Prostate gland (tissue), 2 donors: Measurements from ENCODE around the gene SLC43A2.

Experiments
- CTCF ChIP-seq, 4 experiments: fragments of 200-600 bp in 2 of 4; fragments of 450-650 bp in 2 of 4; sonication (generic) in 2 of 4; IDR thresholded peaks; 1 replicate in 3 of 4; 2 replicates in 1 of 4; pipeline ENCODE4 v1.5.1; 2016 to 2019; ENCODE audit warnings: antibody characterized with exemption in 4 of 4, mild to moderate bottlenecking in 2 of 4, moderate library complexity in 2 of 4
- POLR2A ChIP-seq: fragments of 450-650 bp; IDR thresholded peaks from one replicate; pipeline ENCODE4 v1.6.1; 2016; ENCODE audit warnings: antibody characterized with exemption, mild to moderate bottlenecking
- POLR2AphosphoS5 ChIP-seq: sonication (generic); formaldehyde crosslinking; IDR thresholded peaks from one replicate; pipeline ENCODE4 v1.6.1; 2017; ENCODE audit warnings: antibody characterized with exemption

- TF ChIP-seq CTCF (IDR thresholded peaks at IDR 0.05): no peak
- no peak for TF ChIP-seq POLR2AphosphoS5
- TF ChIP-seq POLR2A: no peak
These were observed 69.3 kb downstream of the SLC43A2 start for GRCh38 chr17:1559047-1560043.
